GM19328 (cell line): ENCODE measurements around the gene SLC35F6.
"Not testable (repeated sequence)": the region's sequence is repeated elsewhere in the genome, so short reads cannot be mapped to it uniquely, and the experiment has no call there.

Experiments
- ATAC-seq: cut with Tn5 transposase; IDR thresholded peaks from one replicate; pipeline ENCODE4 v1.9.1; 2021; ENCODE audit warnings: mild to moderate bottlenecking, moderate library complexity; ENCODE audit not compliant: unreplicated experiment

SLC35F6 gene

GRCh38 chr2:26754972-26755670 is 9.0 kb upstream of the SLC35F6 start:
- ATAC-seq: no peak

- no peak for ATAC-seq
These were observed 7.7 kb upstream of the SLC35F6 start for GRCh38 chr2:26756337-26756736.

- ATAC-seq: no peak
These were observed 6.0 kb upstream of the SLC35F6 start for GRCh38 chr2:26757873-26758789.

GRCh38 chr2:26758790-26759321 is 5.2 kb upstream of the SLC35F6 start:
- no peak for ATAC-seq

- no peak for ATAC-seq
These were observed 4.2 kb upstream of the SLC35F6 start for GRCh38 chr2:26759845-26760244.

GRCh38 chr2:26760991-26761390 is 3.1 kb upstream of the SLC35F6 start:
- ATAC-seq: not testable (repeated sequence)

GRCh38 chr2:26763019-26763418 is 1.1 kb upstream of the SLC35F6 start:
- ATAC-seq: no peak

- ATAC-seq: no peak
These were observed 822 bp downstream of the SLC35F6 start for GRCh38 chr2:26764906-26765305.

- no peak for ATAC-seq
These were observed 1.6 kb downstream of the SLC35F6 start for GRCh38 chr2:26765475-26766200.

GRCh38 chr2:26767129-26767528 is 3.0 kb downstream of the SLC35F6 start:
- no peak for ATAC-seq

GRCh38 chr2:26767894-26768487 is 3.9 kb downstream of the SLC35F6 start:
- ATAC-seq: no peak

- no peak for ATAC-seq
These were observed 4.6 kb downstream of the SLC35F6 start for GRCh38 chr2:26768759-26769088.

GRCh38 chr2:26769089-26769761 is 5.1 kb downstream of the SLC35F6 start:
- no peak for ATAC-seq

GRCh38 chr2:26770986-26771586 is 7.0 kb downstream of the SLC35F6 start:
- no peak for ATAC-seq

GRCh38 chr2:26772064-26773001 is 8.2 kb downstream of the SLC35F6 start:
- no peak for ATAC-seq

GRCh38 chr2:26776195-26776800 is 12.2 kb downstream of the SLC35F6 start:
- ATAC-seq: no peak

- no peak for ATAC-seq
These were observed 14.0 kb downstream of the SLC35F6 start for GRCh38 chr2:26778098-26778497.

- no peak for ATAC-seq
These were observed 14.4 kb downstream of the SLC35F6 start for GRCh38 chr2:26778507-26778906.
